Spleen (tissue), 7 donors: ENCODE measurements around the gene SOD2.

Experiments
- CTCF ChIP-seq, 11 experiments: fragments of 200-600 bp in 7 of 11; fragments of 450-650 bp in 4 of 11; sonication (generic) in 4 of 11; IDR thresholded peaks in 8 of 11; conservative IDR thresholded peaks in 3 of 11; 1 replicate in 7 of 11; 2 replicates in 4 of 11; pipeline versions ENCODE4 v1.4.0 to v1.8.0; 2016 to 2021; ENCODE audit warnings: antibody characterized with exemption in 11 of 11, inconsistent platforms in 4 of 11, mild to moderate bottlenecking in 1 of 11
- POLR2A ChIP-seq, 3 donors: fragments of 450-650 bp; IDR thresholded peaks; one replicate each; pipeline ENCODE4 v1.5.1; 2017; ENCODE audit warnings: antibody characterized with exemption in 3 of 3, mild to moderate bottlenecking in 1 of 3
- POLR2AphosphoS5 ChIP-seq, 3 donors: sonication (generic); formaldehyde crosslinking; IDR thresholded peaks; one replicate each; pipeline ENCODE4 v1.5.1; 2017; ENCODE audit warnings: antibody characterized with exemption in 3 of 3
- donor health status: DM: no; HTN: no; CAD: no; lungs with moderate emphysema.
- donor health status: DM: no; HTN: no; CAD: no.
- donor health status: DM: no; HTN: no; CAD: no.

- TF ChIP-seq POLR2A (IDR thresholded peaks at IDR 0.05): no peak
- TF ChIP-seq CTCF (IDR thresholded peaks at IDR 0.05 in 8 of 11, conservative IDR thresholded peaks at IDR 0.05 in 3 of 11): peak in 1 of 11 experiments; percentile 36
- no peak for TF ChIP-seq POLR2AphosphoS5 (IDR thresholded peaks at IDR 0.05)
Observed at GRCh38 chr6:159715166-159715565, 22.1 kb upstream of the SOD2 start.
